Activated CD4-positive, alpha-beta T cell treated with anti-CD3 and anti-CD28 coated beads, Interleukin-2, amount 50 U/mL, for 48 hours (primary cell): Measurements from ENCODE around the gene GRHL3.

Experiments used
- DNase-seq, 2 experiments: peaks; one replicate each; pipeline ENCODE4 v3.0.0-alpha.2; 2020

GRHL3 gene

DNA sequence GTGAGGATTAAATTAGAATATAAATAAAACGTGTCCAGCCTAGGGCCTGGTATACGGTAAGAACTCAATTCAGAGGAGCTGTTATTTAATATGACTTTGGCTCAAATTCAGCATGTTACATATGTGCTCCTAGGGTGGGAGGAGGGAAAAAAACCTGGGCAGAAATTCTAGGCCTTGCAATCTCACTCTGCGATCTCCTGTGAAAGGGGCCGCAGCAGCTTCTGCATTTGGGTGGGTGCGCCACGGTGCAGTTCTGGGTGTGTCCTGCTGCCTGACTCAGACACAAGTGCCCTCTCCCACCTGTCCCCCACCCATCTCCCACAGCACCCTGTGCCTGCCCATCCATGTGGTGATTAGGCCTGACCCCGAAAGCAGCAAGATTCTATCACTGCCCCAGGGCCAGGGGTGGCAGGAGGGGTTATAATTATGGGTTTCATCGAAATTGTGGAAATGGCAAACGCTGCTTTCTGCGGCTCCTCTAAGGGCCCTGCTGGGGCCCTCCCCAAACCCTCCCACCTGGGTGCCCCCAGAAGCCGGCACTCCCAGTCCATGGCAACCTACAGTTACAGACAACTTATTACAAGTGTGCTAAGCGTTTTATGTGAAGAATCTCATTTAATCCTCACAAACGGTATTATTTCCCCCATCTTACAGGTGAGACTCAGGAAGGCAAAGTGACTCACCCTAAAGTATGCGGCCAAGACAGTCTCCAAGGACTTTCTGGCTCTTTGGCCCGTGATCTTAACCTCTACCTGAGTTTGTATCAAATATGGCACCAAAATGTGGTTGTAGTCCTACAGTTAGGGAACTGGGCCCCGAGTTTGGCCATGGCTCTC lies 25.5 kb upstream of the GRHL3 start:
- DNase-seq = no peak

DNA sequence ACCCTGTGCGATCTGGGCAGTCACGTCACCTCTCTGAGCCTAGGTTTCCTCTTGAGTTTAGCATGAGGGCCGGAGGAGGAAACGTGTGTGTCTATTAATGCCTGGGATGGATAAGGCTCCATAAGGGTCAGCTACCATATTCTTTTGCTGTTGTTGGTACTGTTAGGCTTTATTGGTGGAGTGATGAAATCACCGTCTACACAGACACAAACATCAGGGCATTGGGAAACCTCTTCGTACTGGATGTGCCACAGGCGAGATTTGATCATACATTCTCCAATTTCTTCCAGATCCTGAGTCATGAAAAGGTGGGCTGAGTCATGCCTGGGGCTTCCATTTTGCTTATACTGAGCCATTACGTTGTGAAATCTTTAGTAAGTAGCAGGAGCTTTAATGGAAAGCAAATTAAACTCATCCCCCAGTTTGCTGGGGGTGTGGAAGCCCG lies 24.9 kb upstream of the GRHL3 start:
- DNase-seq = no peak

DNA sequence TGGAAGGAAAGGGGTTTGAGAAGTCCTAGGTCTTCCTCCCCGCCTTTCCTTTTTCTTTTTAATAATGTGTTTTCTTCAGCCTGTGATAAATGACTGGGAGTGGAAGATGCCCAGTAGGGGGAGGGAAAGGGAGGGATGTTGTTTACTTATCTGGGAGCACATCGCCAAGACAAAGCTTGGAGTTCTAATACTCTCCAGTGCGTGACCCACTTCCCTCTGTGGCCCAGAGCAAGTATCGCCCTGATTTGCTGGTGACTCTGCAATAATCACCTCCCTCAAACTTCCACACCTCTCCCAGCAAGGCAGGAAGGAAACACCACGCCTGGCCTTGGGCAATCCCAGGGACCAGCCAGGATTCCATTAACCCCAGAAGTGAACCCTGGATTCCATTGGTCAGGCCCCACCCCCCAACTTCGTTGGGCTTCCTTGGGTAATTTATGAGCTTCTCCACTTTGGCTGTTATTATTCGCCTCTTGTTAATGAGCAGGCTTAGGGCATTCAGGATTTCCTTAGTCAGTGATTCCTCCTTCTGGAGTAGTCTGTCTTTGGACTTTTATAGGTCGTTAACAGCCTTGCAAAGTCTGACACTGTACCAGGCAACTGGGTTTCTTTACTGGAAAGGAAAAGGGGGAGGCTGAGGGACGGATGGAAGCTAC lies 24.3 kb upstream of the GRHL3 start:
- DNase-seq = no peak

DNA sequence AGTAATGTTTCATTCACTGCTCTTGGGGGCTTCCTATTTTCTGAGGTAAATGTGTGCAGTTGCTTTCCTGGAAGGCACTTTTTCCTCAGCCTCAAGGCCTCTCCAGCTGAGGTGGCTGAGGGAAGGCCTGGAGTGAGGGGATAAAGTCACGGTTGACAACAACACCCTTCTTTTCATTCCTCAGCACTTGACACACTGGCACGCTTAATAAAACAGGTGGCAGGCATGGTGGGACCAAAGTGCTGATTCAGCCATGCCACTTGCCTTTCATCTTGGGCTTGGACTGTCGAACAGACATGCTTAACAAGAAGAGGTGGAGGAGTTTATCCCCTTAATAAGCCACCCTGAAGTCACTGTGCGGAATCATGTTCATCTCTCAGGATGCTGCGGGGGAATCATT lies 23.6 kb upstream of the GRHL3 start:
- no peak for DNase-seq

DNA sequence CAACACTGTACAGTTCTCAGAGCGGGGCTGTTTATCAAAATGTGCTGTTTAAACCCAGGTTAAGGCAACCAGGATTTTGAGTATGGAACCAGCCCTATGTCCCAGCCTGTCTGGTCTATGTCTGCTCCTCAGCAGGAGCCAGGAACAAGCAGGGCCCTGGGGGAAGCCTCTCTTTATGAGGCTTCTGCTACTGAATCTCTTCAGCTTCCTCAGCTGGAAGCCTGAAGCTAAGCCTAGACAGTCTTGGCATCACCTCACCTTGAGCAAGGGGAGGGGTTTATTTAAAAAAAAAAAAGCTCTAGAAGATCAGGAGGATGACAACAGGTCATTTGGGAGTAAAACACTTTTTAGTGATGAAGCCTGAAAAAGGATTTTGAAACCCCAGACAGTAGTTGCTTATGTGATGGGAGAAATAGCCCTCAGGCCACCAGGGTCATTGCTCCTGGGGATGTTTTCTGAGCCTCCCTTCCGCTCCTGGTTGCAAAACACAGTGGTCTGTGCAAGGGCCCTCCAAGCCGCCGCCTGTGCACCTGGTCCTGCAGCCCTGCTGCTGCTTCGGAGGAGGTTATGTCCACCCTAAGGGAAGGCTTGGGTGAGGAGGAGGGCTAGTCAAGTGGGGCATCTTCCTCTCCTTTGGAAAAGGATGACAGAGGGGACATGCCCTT lies 21.8 kb upstream of the GRHL3 start:
- no peak for DNase-seq

DNA sequence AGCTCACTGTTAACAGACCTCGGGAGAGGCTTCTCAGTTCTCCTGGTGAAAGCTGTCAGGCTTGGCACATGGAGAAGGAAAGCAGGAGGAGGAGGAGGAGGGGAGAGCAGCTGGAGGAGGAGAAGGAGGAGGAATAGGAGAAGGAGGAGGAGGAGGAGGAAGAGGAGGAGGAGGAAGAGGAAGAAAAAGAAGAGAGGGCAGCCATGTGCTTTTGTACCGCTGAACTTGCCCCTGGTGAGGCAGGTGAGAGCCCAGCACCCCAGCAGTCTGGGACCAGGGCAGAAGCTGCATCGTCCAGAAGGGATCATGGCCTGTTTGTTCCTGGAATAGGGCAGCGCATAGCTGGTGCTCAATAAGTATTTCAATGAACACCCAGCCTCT lies 21.3 kb upstream of the GRHL3 start:
- DNase-seq = no peak

DNA sequence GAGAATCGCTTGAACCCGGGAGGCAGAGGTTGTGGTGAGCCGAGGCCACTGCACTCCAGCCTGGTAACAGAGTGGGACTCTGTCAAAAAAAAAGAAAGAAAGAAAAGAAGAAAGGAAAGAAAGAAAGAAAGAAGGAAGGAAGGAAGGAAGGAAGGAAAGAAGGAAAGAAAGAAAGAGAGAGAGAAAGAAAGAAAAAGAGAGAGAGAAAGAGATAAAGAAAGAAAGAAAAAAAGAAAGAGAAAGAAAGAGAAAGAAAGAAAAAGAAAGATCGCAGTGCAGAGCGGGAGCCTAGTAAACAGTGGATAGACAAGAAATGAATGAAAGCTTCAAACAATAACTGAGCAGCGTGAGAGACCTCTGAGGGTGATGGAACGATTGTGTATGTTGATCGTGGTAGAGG lies 20.6 kb upstream of the GRHL3 start:
- DNase-seq = no peak

DNA sequence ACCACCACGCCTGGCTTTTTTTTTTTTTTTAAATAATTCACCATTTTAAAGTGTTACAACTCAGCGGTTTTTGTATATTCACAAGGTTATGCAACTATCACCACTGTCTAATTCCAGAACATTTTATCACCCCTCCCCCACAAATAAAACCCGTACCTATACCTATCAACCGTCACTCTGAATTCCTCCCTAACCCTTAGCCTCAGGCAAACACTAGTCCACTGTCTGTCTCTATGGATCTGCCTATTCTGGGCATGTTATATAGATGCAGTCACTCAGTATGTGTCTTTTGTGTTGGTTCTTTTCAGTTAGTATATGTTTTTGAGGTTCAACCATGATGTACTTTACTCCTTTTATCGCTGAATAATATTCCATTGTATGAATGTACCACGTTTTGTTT lies 19.3 kb upstream of the GRHL3 start:
- DNase-seq = no peak

DNA sequence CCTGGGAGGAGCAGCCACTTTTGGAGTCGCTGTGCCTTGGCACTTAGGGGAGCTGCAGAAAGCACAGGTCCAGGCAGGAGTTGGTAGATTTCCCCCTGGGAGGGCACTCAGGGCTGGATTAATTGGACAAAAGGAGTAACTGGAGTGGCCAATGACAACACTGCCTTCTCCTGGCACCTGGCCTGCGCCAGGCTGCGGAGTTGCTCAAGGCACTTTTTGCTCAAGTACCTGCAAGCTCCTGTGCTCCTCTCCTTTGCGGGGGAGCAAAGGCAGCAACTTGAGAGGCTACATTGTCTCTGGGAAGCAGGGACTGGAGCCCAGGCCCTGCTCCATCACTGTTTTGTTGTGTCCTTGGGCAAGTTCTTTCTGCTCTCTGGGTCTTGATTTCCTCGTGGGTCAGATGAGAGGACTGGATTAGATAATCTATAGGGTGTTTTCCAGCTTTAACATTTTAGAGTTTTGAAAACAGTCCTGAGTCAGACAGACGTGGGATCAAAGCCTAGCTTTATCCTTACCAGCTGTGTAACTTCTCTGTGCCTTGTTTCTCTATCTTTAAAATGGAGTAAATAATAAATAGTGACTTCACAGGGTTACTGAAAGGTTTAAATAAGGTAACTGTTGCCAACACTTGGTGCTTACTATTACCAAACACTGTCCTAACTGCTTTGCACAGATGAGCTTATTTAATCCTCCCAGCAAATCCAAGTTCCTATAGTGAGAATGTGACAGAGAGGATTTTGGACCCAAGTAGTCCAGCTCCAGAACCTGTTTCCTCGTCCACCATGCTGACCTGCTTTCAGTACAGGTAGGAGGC lies 18.0 kb upstream of the GRHL3 start:
- no peak for DNase-seq

DNA sequence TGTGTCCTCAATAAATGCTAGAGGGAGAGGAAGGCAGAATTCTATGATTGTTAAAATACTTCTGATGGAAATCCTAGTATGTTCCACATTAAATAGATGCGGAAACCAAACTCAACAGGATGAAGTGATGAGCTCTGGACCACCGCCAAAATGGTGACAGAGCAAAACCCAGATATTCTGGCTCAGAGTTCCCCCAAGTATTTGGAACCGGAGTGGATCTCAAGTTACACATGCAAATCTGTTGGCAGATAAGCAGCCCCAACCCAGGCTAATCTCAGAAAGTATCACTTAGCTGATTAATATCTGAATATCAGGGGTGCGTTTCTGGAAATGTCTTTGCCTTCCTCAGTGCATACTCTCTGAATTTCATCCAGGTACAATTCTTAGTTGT lies 17.4 kb upstream of the GRHL3 start:
- no peak for DNase-seq

DNA sequence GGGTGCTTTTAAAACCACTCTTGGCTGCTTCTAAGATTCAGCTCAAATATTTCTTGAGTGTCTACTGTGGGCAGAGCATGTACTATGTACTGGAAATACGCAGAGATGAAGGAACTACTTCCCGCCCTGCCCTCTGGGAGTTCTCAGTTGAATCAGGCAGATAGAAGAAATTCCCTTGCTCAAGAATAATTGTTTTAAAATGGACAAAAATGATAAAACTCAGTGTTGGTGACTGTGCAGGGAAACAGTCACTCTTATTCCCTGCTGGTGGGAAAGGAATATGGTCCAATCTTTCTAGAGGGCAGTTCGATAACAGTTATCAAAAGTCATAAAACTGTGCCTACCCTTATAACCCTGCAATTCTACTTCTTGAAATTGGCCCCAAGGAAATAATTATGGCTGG lies 16.9 kb upstream of the GRHL3 start:
- no peak for DNase-seq

DNA sequence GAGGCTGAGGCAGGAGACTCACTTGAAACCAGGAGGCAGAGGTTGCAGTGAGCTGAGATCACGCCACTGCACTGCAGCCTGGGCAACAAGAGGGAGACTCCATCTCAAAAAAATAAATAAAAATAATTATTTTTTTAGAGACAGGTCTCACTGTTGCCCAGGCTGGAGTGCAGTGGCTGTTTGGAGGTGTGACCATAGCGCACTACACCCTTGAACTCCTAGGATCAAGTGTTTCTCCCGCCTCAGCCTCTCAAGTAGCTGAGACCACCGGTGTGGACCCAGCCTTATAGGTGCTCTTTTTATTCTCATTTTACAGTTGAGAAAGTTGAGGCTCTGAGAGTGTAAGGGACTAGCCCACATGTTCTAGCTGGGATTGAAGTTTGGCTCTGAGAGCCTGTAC lies 15.6 kb upstream of the GRHL3 start:
- no peak for DNase-seq

DNA sequence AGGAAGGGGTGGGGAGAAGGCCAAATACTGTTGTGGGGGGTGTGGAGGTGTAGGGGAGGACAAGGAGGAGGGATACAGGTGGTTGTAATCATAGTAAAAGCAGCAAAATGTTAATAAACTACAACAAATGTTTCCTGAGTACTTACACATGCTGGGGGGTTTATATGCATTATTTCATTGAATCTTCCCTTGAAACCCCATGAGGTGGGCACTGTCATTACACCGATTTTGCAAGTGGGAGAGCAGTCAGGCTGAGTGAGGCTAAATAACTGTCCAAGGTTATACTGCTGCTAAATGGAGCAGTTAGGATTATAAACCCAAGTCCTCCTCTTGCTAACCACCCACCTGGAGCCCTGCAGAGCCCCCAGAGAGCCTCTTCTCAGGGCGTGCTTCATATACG lies 14.4 kb upstream of the GRHL3 start:
- DNase-seq = no peak

DNA sequence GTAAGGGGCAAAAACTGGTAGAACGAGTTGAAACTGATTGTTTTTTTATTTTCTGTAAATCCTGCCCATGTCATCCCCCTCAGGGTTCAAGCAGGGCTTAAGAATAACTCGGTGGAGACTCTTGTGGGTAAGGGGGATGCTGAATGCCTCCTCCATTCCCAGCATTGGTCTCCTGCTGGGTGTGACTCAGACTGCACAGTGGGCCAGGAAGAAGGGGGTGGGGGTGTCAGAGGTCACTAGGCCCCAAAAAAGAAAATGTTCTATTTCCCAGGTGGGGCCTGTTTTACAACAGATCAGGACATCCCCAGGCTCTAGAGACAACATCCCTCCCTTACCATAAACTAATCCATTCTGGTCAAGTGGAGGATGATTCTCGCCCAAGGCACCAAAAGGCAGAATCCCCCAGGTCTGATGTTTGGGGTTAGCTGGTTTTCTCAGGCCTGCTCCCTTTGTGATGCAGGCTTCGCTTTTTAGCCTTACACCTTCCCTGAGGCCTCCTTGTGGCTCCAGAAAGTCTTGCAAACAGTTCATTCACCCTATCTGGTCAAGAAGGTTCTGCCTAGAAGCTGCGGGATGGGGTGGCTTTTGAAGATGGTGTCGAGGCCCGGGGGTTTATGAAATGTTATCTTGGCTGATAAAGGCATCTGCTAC lies 10.7 kb upstream of the GRHL3 start:
- DNase-seq = no peak

DNA sequence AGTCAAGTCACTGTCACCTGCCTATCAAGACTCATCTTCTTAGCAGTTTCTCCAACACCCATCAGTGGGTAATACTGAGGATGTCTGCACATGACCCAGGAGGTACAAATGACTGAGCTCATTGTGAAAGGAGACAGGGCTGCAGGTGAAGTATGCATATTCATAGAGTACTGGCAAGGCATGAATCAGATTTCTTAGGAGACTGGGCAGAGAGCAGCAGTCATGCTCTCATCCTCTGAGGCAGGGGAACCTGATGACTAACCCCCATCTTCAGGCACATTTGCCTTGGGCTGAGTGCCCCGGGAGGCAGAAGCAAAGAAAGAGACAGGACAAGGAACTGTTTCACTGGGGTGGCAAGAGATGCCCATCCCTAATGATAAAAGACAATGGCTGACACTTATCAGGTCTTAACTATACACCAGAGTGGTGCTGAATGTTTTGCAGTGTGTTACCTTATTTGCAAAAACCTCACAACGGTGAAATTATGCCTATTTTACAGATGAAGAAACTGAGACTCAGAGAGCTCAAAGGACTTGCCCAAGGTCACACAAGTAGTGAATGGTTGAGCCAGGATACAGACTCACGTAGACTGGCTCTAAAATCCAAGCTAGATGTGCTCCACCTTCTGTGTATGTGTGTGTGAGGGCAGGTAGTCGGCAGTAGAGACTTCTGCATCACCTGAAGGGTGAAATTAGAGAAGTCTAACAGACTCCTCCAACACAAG lies 9.2 kb upstream of the GRHL3 start:
- DNase-seq = peak; percentile 20 to 29

DNA sequence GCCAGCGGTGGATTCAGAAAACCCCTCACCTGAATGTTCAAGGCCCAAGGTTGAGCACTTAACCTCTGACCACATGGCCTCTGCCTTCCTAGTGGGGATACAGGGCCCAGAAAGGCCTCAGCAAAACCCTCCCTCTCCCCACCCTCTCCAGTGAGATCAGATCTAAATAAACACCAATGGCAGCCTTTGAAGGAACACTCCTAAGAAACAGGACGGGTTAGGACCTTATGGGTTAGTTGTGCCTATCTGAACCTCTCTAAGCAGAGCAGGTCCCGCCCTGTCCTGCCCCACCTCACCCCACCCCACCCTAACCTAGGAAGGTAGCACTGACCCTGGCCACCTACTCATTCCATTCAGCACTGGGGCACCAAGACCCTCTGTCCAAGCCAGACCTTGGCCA lies 7.9 kb upstream of the GRHL3 start:
- DNase-seq = no peak

DNA sequence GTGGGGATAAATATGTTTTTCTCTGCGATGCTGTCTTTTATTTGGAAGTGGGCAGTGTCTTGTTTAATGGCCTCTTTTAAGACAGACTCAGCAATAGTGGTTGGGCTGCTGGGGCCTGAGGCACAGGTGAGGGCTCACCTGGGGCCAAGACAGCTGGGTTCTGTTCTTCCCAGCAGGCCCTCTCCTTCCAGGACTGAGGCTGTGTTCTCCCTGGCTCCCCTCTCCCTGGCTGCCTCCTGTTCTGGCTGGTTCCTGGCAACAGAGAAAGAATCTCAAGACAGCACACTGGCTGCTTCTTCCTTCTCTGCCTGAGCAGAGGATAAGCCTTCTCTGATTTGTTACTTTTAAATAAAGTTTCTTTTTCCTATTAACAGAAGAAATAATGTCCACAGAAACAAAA lies 7.4 kb upstream of the GRHL3 start:
- no peak for DNase-seq

DNA sequence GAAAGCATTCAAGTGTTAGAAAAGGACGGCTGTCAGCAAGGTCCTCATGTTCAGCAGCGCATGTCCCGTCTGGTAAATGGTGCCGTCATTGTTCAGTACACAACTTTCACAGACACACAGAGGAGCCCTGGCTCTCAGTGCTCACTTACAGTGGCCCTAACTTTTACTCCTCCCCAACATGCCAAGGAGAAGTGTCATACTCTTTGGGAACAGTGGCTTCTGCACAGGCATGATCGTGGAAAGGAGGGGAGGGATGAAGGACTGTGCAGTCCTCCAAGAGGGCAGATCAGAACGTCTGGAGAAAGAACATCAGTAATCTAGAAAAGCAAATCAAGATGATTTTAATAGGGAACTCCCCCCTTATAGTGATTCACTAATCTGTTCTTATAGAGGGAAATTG lies 3.8 kb upstream of the GRHL3 start:
- no peak for DNase-seq

DNA sequence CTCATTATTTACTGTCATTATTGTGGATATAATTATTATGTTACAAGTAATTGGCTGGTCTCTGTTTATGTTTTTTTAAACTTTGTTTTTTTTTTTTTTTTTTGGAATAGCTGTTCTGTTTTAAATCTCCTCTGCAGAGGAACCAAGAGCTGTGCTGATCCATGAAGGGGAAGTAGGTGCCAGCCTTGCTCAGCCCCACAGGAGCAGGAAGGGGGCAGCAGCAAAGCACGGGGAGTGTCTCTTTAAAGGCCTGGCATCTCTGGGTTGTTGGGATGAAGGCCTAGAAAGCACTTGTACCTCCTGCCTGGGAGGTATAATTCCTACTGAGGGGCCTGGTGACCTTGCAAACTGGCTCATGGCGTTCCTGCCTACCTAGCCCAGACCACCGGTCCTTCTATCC lies 2.5 kb upstream of the GRHL3 start:
- no peak for DNase-seq

DNA sequence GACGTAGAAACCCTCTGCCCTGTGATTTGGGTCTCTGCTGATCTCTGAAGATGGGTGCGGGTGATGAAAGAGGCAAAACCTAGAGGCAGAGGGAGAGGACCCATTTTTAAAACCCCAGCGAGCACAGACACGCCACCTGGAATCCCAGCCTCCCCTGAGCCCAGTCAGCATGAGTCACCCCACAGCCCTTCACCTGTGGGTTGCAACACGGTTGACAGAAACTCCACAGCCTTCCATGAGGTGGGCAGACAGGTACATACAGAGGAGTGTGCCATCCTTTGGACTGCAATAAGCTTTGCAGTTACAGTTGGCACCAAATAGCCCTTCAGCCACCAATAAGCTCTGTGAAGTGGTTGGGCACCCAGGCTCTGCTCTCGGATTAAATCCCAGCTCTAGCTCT lies 2.1 kb upstream of the GRHL3 start:
- DNase-seq = no peak

DNA sequence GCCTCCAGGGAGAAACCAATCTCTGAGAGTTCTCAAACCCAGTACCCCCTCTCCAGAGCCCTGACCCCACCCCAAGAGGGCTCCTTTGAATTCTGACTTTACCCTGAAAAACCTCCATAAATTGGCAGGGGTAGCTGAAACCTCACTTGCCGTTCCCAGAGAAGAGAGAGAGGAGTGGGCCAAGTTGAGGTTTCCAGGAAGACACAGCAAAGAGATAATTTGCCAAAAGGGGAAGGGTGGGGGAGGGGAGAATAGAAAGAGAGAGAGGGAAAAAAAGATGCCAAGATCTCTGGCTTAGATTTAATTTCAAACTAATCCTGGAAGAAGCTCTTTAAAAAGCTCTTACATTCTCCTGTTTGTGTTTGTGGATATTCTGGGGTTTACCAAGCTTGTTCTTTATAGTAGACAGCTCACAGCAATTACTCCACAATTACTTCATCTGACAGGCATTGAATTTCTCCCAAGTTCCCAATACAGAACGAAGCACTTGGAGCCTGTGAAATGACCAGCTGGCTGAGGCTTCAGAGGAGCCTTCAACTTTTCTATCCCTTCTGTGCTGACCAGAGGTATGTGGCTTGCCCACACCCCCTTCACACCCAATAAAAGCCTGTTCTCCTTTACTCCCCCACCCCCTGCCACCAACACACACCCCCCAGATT lies 1.1 kb upstream of the GRHL3 start:
- no peak for DNase-seq
